NB4 (cell line): ENCODE measurements around the gene AP4E1.

Experiments used
- MYC ChIP-seq: IDR thresholded peaks from 2 replicates; pipeline ENCODE4 v1.6.1; 2011; ENCODE audit warnings: low read depth, low read length
- POLR2A ChIP-seq: IDR thresholded peaks from 2 replicates; pipeline ENCODE4 v1.6.1; 2011; ENCODE audit warnings: mild to moderate bottlenecking; ENCODE audit not compliant: insufficient read length; ENCODE audit errors: extremely low read depth
- TF ChIP-seq, protein P1 (sequence below): IDR thresholded peaks from one replicate; pipeline ENCODE4 v1.5.1; 2012; ENCODE audit warnings: low read depth, low read length
- TF ChIP-seq, protein P2 (sequence below): IDR thresholded peaks from 2 replicates; pipeline ENCODE4 v1.6.1; 2011; ENCODE audit warnings: low read depth, low read length

DNA sequence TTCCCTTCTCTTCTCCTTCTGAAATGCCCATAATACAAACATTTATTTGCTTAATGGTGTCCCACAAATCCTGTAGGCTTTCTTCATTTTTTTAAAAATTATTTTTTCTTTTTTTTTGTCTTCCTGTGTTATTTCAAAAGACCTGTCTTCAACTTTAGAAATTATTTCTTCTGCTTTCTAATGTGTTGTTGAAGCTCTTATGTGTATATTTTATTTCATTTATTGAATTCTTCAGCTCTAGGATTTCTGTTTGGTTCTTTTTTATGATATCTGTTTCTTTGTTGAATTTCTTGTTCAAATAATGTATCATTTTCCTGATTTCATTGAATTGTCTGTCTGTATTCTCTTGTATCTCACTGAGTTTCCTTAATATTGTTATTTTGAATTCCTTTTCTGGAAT is 63.1 kb downstream of the AP4E1 start:
- TF ChIP-seq, protein P1, sequence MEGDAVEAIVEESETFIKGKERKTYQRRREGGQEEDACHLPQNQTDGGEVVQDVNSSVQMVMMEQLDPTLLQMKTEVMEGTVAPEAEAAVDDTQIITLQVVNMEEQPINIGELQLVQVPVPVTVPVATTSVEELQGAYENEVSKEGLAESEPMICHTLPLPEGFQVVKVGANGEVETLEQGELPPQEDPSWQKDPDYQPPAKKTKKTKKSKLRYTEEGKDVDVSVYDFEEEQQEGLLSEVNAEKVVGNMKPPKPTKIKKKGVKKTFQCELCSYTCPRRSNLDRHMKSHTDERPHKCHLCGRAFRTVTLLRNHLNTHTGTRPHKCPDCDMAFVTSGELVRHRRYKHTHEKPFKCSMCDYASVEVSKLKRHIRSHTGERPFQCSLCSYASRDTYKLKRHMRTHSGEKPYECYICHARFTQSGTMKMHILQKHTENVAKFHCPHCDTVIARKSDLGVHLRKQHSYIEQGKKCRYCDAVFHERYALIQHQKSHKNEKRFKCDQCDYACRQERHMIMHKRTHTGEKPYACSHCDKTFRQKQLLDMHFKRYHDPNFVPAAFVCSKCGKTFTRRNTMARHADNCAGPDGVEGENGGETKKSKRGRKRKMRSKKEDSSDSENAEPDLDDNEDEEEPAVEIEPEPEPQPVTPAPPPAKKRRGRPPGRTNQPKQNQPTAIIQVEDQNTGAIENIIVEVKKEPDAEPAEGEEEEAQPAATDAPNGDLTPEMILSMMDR: no peak
- TF ChIP-seq POLR2A: no peak
- TF ChIP-seq, protein P2, sequence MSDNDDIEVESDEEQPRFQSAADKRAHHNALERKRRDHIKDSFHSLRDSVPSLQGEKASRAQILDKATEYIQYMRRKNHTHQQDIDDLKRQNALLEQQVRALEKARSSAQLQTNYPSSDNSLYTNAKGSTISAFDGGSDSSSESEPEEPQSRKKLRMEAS: no peak
- TF ChIP-seq MYC: no peak
